Natural killer cell (primary cell): Measurements from ENCODE around the gene JAGN1. TPM values are rescaled to one million over a fixed set of nuclear protein-coding genes. Genes with fewer than 3 reads are reported as not detected.
"Not testable (repeated sequence)": the region's sequence is repeated elsewhere in the genome, so short reads cannot be mapped to it uniquely, and the experiment has no call there.

Source experiments
- ATAC-seq, 3 donors: fragments of 150-1000 bp in 2 of 3; fragments of 200-7000 bp in 1 of 3; cut with Tn5 transposase; 1 replicate in 1 of 3; 2 replicates in 2 of 3; pipeline ENCODE4 v1.10.0; 2021; ENCODE audit warnings: mild to moderate bottlenecking in 2 of 3, moderate library complexity in 2 of 3
- DNase-seq, 2 donors: peaks; one replicate each; pipeline versions ENCODE4 v3.0.0 to v3.0.0-alpha.2; 2013 to 2021; ENCODE audit warnings: mixed read lengths in 1 of 2
- H3K27ac ChIP-seq: one replicate; pipeline ENCODE4 v1.5.1; 2013; ENCODE audit warnings: mild to moderate bottlenecking, low read length
- H3K27me3 ChIP-seq: one replicate; pipeline ENCODE4 v1.6.1; 2013; ENCODE audit warnings: low read length; ENCODE audit not compliant: control insufficient read depth, insufficient read depth
- H3K36me3 ChIP-seq: one replicate; pipeline ENCODE4 v1.6.1; 2013; ENCODE audit warnings: low read length; ENCODE audit not compliant: control insufficient read depth, insufficient read depth
- H3K4me1 ChIP-seq: one replicate; pipeline ENCODE4 v1.6.1; 2013; ENCODE audit warnings: low read length; ENCODE audit not compliant: control insufficient read depth, insufficient read depth
- H3K4me3 ChIP-seq: one replicate; pipeline ENCODE4 v1.5.1; 2013; ENCODE audit warnings: low read length
- H3K9me3 ChIP-seq: one replicate; pipeline ENCODE4 v1.6.1; 2013; ENCODE audit warnings: low read length; ENCODE audit not compliant: control insufficient read depth, insufficient read depth
- H3K27ac Mint-ChIP-seq, 2 donors: one replicate each; pipeline ENCODE4 v1.8.0; 2022; ENCODE audit warnings: mild to moderate bottlenecking in 2 of 2, mixed read lengths in 2 of 2, moderate library complexity in 1 of 2
- H3K27me3 Mint-ChIP-seq, 2 donors: one replicate each; pipeline ENCODE4 v1.8.0; 2022; ENCODE audit warnings: low read depth in 2 of 2, mixed read lengths in 2 of 2
- H3K36me3 Mint-ChIP-seq: one replicate; pipeline ENCODE4 v1.8.0; 2022; ENCODE audit warnings: mixed read lengths
- H3K4me1 Mint-ChIP-seq, 2 donors: one replicate each; pipeline ENCODE4 v1.8.0; 2022; ENCODE audit warnings: mixed read lengths in 2 of 2
- H3K4me3 Mint-ChIP-seq: one replicate; pipeline ENCODE4 v1.8.0; 2022; ENCODE audit warnings: mild to moderate bottlenecking, moderate library complexity, mixed read lengths
- H3K9me3 Mint-ChIP-seq, 2 donors: one replicate each; pipeline ENCODE4 v1.8.0; 2022; ENCODE audit warnings: mixed read lengths in 2 of 2
- WGBS: methylation state at CpG from one replicate; pipeline ENCODE4 v1.1.7; 2013; ENCODE audit warnings: missing lambda C conversion rate; ENCODE audit not compliant: insufficient coverage; 5-methylcytosine and 5-hydroxymethylcytosine counted together
- intact Hi-C: fragments of 100-400 bp; cut with micrococcal nuclease; formaldehyde crosslinking; loops from one replicate; pipeline ENCODE4 v1.14.2; 2022
- total RNA-seq, 4 donors: library from RNA; stranded (reverse); fragments of 120-200 nt in 1 of 4; gene quantifications; one replicate each; pipeline versions ENCODE4 v1.2.3 to v1.2.4, GENCODE V29; 2013 to 2022
- TF ChIP-seq, protein P1 (sequence below): fragments of 200-600 bp; IDR thresholded peaks from one replicate; pipeline ENCODE4 v1.8.0; 2022; ENCODE audit warnings: antibody characterized with exemption

Gene JAGN1
- total RNA-seq, 3 donors from 2014 or later (not counting 1 experiment from before 2014, with no cell fraction given): 15.4 to 16.6 (median 15.5) TPM

DNA sequence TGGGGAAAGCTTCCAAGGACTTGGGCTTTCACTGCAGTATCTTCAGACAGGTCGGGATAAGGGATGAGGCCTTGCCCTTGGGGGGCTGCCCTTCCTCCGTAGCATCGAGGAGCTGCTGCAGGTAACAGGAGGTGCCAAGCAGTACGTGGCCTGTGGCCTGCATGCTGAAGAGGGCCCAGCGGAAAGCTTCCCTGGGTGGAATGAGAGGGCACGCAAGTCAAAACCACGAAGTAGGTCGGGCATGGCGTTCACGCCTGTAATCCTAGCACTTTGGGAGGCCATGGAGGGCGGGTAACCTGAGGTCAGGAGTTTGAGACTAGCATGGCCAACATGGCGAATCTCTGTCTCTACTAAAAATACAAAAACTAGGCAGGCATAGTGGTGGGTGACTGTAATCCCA, 23.3 kb upstream of the JAGN1 start:
- 80% methylated on average over 12 of the region's 12 CpGs for WGBS
- Mint-ChIP-seq H3K4me3 (no peak overlapping the region), H3K27ac (no peak overlapping the region), H3K36me3 (no peaks in the 10 kb centered on the region), H3K27me3 (no peaks in the 10 kb centered on the region), H3K9me3 (no peaks in the 10 kb centered on the region), H3K4me1 (peaks cover 3 to 4% of the 10 kb centered on the region in 2 donors)
- Histone ChIP-seq H3K4me3 (no peak overlapping the region), H3K27me3 (no peaks in the 10 kb centered on the region), H3K36me3 (no peaks in the 10 kb centered on the region), H3K27ac (no peak overlapping the region), H3K4me1 (peaks cover 14% of the 10 kb centered on the region), H3K9me3 (no peaks in the 10 kb centered on the region)
- ATAC-seq (no peak), DNase-seq (no peak)
- TF ChIP-seq, protein P1, sequence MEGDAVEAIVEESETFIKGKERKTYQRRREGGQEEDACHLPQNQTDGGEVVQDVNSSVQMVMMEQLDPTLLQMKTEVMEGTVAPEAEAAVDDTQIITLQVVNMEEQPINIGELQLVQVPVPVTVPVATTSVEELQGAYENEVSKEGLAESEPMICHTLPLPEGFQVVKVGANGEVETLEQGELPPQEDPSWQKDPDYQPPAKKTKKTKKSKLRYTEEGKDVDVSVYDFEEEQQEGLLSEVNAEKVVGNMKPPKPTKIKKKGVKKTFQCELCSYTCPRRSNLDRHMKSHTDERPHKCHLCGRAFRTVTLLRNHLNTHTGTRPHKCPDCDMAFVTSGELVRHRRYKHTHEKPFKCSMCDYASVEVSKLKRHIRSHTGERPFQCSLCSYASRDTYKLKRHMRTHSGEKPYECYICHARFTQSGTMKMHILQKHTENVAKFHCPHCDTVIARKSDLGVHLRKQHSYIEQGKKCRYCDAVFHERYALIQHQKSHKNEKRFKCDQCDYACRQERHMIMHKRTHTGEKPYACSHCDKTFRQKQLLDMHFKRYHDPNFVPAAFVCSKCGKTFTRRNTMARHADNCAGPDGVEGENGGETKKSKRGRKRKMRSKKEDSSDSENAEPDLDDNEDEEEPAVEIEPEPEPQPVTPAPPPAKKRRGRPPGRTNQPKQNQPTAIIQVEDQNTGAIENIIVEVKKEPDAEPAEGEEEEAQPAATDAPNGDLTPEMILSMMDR: no peak
- intact Hi-C loops: no loop called here

DNA sequence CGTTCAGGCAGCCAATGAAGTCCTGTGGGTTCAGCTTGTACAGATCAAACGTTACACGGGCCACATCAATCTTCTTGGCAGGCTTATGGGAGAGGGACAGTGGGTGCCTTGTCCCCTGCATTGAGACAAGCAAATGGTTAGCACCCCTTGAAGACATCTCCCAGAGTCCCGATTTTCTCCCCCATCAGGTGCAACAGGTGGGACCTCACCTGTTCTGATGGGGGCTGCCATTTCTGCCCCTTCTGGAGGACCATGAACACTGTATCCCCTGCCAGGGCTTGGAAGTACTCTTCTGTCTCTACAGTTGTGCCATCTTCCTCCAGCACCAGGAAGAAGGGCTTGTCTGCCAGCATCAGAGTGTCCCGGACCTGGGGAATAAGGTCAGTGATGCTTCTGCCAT, 20.5 kb upstream of the JAGN1 start:
- intact Hi-C loops: no loop called here
- Mint-ChIP-seq H3K4me3 (no peak overlapping the region), H3K27me3 (no peaks in the 10 kb centered on the region), H3K4me1 (no peaks in the 10 kb centered on the region), H3K36me3 (no peaks in the 10 kb centered on the region), H3K27ac (no peak overlapping the region), H3K9me3 (no peaks in the 10 kb centered on the region)
- ATAC-seq (no peak), DNase-seq (no peak)
- no peak overlapping the region for H3K27ac ChIP-seq
- H3K9me3 ChIP-seq: no peaks in the 10 kb centered on the region
- WGBS: 88% methylated on average over 5 of the region's 5 CpGs
- no peaks in the 10 kb centered on the region for H3K27me3 ChIP-seq
- no peak overlapping the region for H3K4me3 ChIP-seq
- no peaks in the 10 kb centered on the region for H3K4me1 ChIP-seq
- TF ChIP-seq, protein P1: no peak
- H3K36me3 ChIP-seq: no peaks in the 10 kb centered on the region

DNA sequence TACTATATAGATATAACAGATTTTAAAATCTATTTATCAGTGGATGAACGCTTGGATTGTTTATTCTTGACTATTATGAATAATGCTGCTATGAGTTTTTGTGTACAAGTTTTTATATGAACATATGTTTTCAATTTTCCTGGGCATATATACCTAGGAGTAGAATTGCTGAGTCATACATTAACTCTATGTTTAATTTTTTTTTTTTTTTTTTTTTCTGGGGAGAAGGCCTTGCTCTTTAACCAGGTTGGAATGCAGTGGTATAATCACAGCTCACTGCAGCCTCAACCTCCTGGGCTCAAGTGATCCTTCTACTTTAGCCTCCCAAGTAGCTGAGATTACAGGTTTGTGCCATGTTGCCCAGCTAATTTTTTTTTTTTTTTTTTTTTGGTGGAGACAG, 19.4 kb upstream of the JAGN1 start:
- H3K27me3 ChIP-seq: no peaks in the 10 kb centered on the region
- no peaks in the 10 kb centered on the region for H3K4me1 Mint-ChIP-seq
- H3K27ac Mint-ChIP-seq: no peak overlapping the region
- H3K4me3 Mint-ChIP-seq: no peak overlapping the region
- no peak for ATAC-seq
- DNase-seq: no peak
- H3K4me3 ChIP-seq: no peak overlapping the region
- no peaks in the 10 kb centered on the region for H3K27me3 Mint-ChIP-seq
- no peaks in the 10 kb centered on the region for H3K36me3 ChIP-seq
- H3K4me1 ChIP-seq: no peaks in the 10 kb centered on the region
- H3K9me3 ChIP-seq: no peaks in the 10 kb centered on the region
- TF ChIP-seq, protein P1: no peak
- H3K9me3 Mint-ChIP-seq: no peaks in the 10 kb centered on the region
- intact Hi-C loops: no loop called here
- WGBS: no CpG with 5 or more reads among the region's 1 CpG
- H3K27ac ChIP-seq: no peak overlapping the region
- H3K36me3 Mint-ChIP-seq: no peaks in the 10 kb centered on the region

DNA sequence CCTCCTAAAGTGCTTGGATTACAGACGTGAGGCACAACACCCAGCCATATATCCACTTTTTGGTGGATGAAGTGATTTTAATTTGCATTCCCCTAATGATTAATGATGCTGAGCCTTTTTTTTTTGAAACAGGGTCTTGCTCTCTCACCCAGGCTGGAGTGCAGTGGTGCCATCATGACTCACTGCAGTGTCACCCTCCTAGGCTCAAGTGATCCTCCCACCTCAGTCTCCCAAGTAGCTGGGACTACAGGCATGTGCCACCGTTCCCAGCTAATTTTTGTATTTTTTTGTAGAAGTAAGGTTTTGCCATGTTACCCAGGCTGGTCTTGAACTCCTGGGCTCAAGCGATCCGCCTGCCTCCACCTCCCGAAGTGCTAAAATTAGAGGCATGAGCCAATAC, 18.3 kb upstream of the JAGN1 start:
- H3K27me3 Mint-ChIP-seq, H3K27me3 ChIP-seq, H3K9me3 Mint-ChIP-seq, H3K4me3 ChIP-seq, DNase-seq, H3K9me3 ChIP-seq, H3K27ac Mint-ChIP-seq, H3K36me3 ChIP-seq, H3K4me1 ChIP-seq, H3K27ac ChIP-seq, H3K4me1 Mint-ChIP-seq, H3K36me3 Mint-ChIP-seq, ATAC-seq, H3K4me3 Mint-ChIP-seq, intact Hi-C loops: not testable (repeated sequence)
- WGBS: 96% methylated on average over 4 of the region's 5 CpGs
